B cell (primary cell): ENCODE measurements around the gene ARHGDIG. TPM values are rescaled to one million over a fixed set of nuclear protein-coding genes. Genes with fewer than 3 reads are reported as not detected.

Experiments used
- ATAC-seq: fragments of 200-7000 bp; cut with Tn5 transposase; one replicate; pipeline ENCODE4 v1.10.0; 2021; ENCODE audit warnings: low read depth, mild to moderate bottlenecking, moderate number of reproducible peaks, moderate library complexity
- CTCF ChIA-PET: fragments of 350-600 bp; sonication (Branson Sonifier 250); formaldehyde crosslinking; loops from one replicate; lab custom pipeline; 2021; ENCODE audit warnings: antibody characterized with exemption, inconsistent platforms; lab: Charles Lee
- POLR2A ChIA-PET: fragments of 350-600 bp; sonication (Branson Sonifier 250); formaldehyde crosslinking; loops from one replicate; lab custom pipeline; 2021; ENCODE audit warnings: antibody characterized with exemption; lab: Charles Lee
- DNase-seq: peaks from one replicate; pipeline ENCODE4 v3.0.0; 2013
- H2AFZ ChIP-seq: 2 replicates; pipeline ENCODE4 v1.6.1; 2012; ENCODE audit warnings: mild to moderate bottlenecking, low read depth, low read length; ENCODE audit not compliant: insufficient read depth, poor library complexity, severe bottlenecking
- H3K27ac ChIP-seq, 2 donors: 1 replicate in 1 of 2; 2 replicates in 1 of 2; pipeline ENCODE4 v1.5.1; 2012 to 2013; ENCODE audit warnings: low read length in 2 of 2, mild to moderate bottlenecking in 2 of 2, moderate library complexity in 1 of 2
- H3K27me3 ChIP-seq, 4 experiments: fragments of 200-600 bp in 1 of 4; sonication (generic) in 1 of 4; replicated peaks in 1 of 4; 1 replicate in 2 of 4; 2 replicates in 2 of 4; pipeline versions ENCODE4 v1.6.1 to v1.7.0; 2013 to 2016; ENCODE audit warnings: low read length in 3 of 4, mild to moderate bottlenecking in 2 of 4, mixed read lengths in 1 of 4, moderate library complexity in 1 of 4; ENCODE audit not compliant: insufficient read depth in 4 of 4, control insufficient read depth in 3 of 4; ENCODE audit errors: control extremely low read depth in 1 of 4
- H3K36me3 ChIP-seq, 2 experiments: replicated peaks in 1 of 2; 1 replicate in 1 of 2; 2 replicates in 1 of 2; pipeline versions ENCODE4 v1.6.1 to v1.7.1; 2013; ENCODE audit warnings: low read length in 1 of 2; ENCODE audit not compliant: insufficient read depth in 2 of 2, control insufficient read depth in 1 of 2; ENCODE audit errors: control extremely low read depth in 1 of 2, extremely low read depth in 1 of 2
- H3K4me1 ChIP-seq, 2 donors: fragments of 200-600 bp in 1 of 2; sonication (generic) in 1 of 2; 1 replicate in 1 of 2; 2 replicates in 1 of 2; pipeline versions ENCODE4 v1.5.1 to v1.6.1; 2013 to 2017; ENCODE audit warnings: low read length in 2 of 2; ENCODE audit not compliant: control insufficient read depth in 2 of 2, insufficient read depth in 2 of 2
- H3K4me2 ChIP-seq: replicated peaks from 2 replicates; pipeline ENCODE3; 2012; ENCODE audit warnings: mild to moderate bottlenecking, low read depth, low read length; ENCODE audit not compliant: poor library complexity, severe bottlenecking
- H3K4me3 ChIP-seq, 5 experiments: fragments of 200-600 bp in 1 of 5; sonication (generic) in 1 of 5; 1 replicate in 3 of 5; 2 replicates in 2 of 5; pipeline versions ENCODE4 v1.5.1 to v1.7.0; 2011 to 2016; ENCODE audit warnings: low read length in 4 of 5, mild to moderate bottlenecking in 4 of 5, low read depth in 2 of 5, control low read depth in 1 of 5, moderate library complexity in 1 of 5; ENCODE audit not compliant: insufficient read depth in 1 of 5; ENCODE audit errors: control extremely low read depth in 1 of 5, extremely low read depth in 1 of 5
- H3K79me2 ChIP-seq: fragments of 200-600 bp; sonication (generic); one replicate; pipeline ENCODE4 v1.6.0; 2016; ENCODE audit warnings: low read length; ENCODE audit not compliant: control insufficient read depth, insufficient read depth
- H3K9ac ChIP-seq: fragments of 200-600 bp; sonication (generic); 2 replicates; pipeline ENCODE4 v1.6.1; 2017; ENCODE audit warnings: mild to moderate bottlenecking, low read length, moderate library complexity
- H3K9me3 ChIP-seq, 3 donors: one replicate each; pipeline versions ENCODE4 v1.6.1 to v1.7.1; 2013; ENCODE audit warnings: low read length in 2 of 3; ENCODE audit not compliant: control insufficient read depth in 2 of 3, insufficient read depth in 1 of 3; ENCODE audit errors: control extremely low read depth in 1 of 3
- H4K20me1 ChIP-seq: 2 replicates; pipeline ENCODE4 v1.6.0; 2012; ENCODE audit warnings: mild to moderate bottlenecking, low read length; ENCODE audit not compliant: insufficient read depth, control insufficient read depth, poor library complexity, severe bottlenecking
- H3K27ac Mint-ChIP-seq: one replicate; pipeline ENCODE4 v1.8.0; 2021; ENCODE audit warnings: mixed read lengths
- H3K27me3 Mint-ChIP-seq: one replicate; pipeline ENCODE4 v1.8.0; 2021; ENCODE audit warnings: mixed read lengths
- H3K4me1 Mint-ChIP-seq: one replicate; pipeline ENCODE4 v1.8.0; 2021; ENCODE audit warnings: mixed read lengths
- H3K4me3 Mint-ChIP-seq: one replicate; pipeline ENCODE4 v1.8.0; 2021; ENCODE audit warnings: mixed read lengths
- H3K9me3 Mint-ChIP-seq: one replicate; pipeline ENCODE4 v1.8.0; 2022; ENCODE audit warnings: mixed read lengths; ENCODE audit not compliant: insufficient read depth
- CTCF ChIP-seq: fragments of 200-600 bp; IDR thresholded peaks from one replicate; pipeline ENCODE4 v1.8.0; 2022; ENCODE audit warnings: antibody characterized with exemption, mild to moderate bottlenecking
- EZH2 ChIP-seq: IDR thresholded peaks from 2 replicates; pipeline ENCODE4 v1.6.1; 2012; ENCODE audit warnings: borderline replicate concordance, low read depth, mild to moderate bottlenecking, moderate library complexity, low read length; ENCODE audit not compliant: insufficient read depth, poor library complexity, severe bottlenecking
- WGBS: methylation state at CpG from one replicate; pipeline ENCODE4 v1.1.5; 2013; ENCODE audit warnings: missing lambda C conversion rate; ENCODE audit not compliant: insufficient coverage; 5-methylcytosine and 5-hydroxymethylcytosine counted together
- intact Hi-C: fragments of 100-400 bp; cut with micrococcal nuclease; formaldehyde crosslinking; loops from one replicate; pipeline ENCODE4 v1.10.0; 2022
- polyA plus RNA-seq: library from polyadenylated mRNA; depleted of rRNA; stranded (reverse); fragments of >200 nt; gene quantifications from 2 replicates; pipeline ENCODE4 v1.2.3, GENCODE V29; 2012
- total RNA-seq, 2 donors: library from RNA; stranded (reverse); fragments of 120-200 nt in 1 of 2; gene quantifications; 1 replicate in 1 of 2; 2 replicates in 1 of 2; pipeline versions ENCODE4 v1.2.3 to v1.2.4, GENCODE V29; 2013 to 2022

ARHGDIG gene
- total and polyA plus RNA-seq, 2 donors (not counting 1 experiment from before 2014, with no cell fraction given) = 0.64 TPM; not detected in 1

DNA sequence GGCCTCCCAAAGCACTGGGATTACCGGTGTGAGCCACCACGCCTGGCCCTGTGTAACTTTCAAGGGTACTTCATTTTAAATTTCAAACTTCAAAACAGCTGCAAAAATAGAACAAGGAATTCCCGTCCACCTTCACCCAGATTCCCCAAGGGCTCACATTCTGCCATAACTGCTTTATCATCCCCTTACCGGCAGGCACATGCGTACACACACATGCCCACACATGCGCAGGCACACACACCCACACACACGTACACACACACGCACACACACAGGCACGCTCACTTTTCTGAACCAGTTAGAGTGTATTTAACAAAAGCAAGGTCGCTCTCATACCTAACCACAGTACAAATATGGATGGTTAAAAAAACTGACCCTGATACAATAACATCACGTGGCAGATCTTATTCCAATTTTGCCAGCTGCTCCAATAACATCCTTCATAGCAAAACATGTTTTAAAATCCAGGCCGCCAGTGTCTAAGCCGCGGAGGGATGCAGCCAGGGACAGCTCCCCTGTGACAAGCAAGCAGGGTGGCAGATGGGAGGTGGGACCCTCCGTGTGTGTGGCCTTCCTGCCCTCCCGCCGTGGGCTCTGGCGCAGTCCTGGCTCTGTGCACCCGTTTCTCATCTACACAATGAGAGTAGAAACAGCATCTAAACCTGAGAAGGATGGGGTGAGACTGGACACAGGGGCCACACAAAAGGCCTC, 25.7 kb downstream of the ARHGDIG start:
- ATAC-seq (no peak), DNase-seq (no peak)
- Histone ChIP-seq H3K27ac (no peak overlapping the region), H3K4me1 (no peaks in the 10 kb centered on the region), H3K27me3 (no peaks in the 10 kb centered on the region), H3K36me3 (peaks cover 0 to 34% of the 10 kb centered on the region in 2 experiments), H3K9ac (no peak overlapping the region), H3K4me2 (no peak overlapping the region), H3K9me3 (no peaks in the 10 kb centered on the region), H4K20me1 (peaks cover 22% of the 10 kb centered on the region), H3K79me2 (peaks cover 26% of the 10 kb centered on the region), H3K4me3 (no peak overlapping the region), H2AFZ (no peak overlapping the region)
- ChIA-PET POLR2A (no interaction called here), CTCF (no interaction called here)
- TF ChIP-seq CTCF (no peak), EZH2 (no peak)
- Mint-ChIP-seq H3K4me1 (peaks cover 2% of the 10 kb centered on the region), H3K27me3 (no peaks in the 10 kb centered on the region), H3K27ac (no peak overlapping the region), H3K9me3 (no peaks in the 10 kb centered on the region), H3K4me3 (no peak overlapping the region)
- intact Hi-C loops = no loop called here
- 95% methylated on average over 13 of the region's 19 CpGs for WGBS

GRCh38 chr16:306911-307370, 26.6 kb downstream of the ARHGDIG start:
- Histone ChIP-seq H4K20me1 (peaks cover 22% of the 10 kb centered on the region), H3K27ac (no peak overlapping the region), H3K36me3 (peaks cover 0 to 33% of the 10 kb centered on the region in 2 experiments), H3K9ac (no peak overlapping the region), H3K4me1 (no peaks in the 10 kb centered on the region), H3K4me3 (no peak overlapping the region), H3K4me2 (no peak overlapping the region), H2AFZ (no peak overlapping the region), H3K79me2 (peaks cover 23% of the 10 kb centered on the region), H3K9me3 (no peaks in the 10 kb centered on the region), H3K27me3 (no peaks in the 10 kb centered on the region)
- Mint-ChIP-seq H3K9me3 (no peaks in the 10 kb centered on the region), H3K4me3 (no peak overlapping the region), H3K4me1 (peaks cover 2% of the 10 kb centered on the region), H3K27me3 (no peaks in the 10 kb centered on the region), H3K27ac (no peak overlapping the region)
- DNase-seq (no peak), ATAC-seq (no peak)
- WGBS = 97% methylated on average over 17 of the region's 17 CpGs
- POLR2A ChIA-PET = no interaction called here
- TF ChIP-seq CTCF (no peak), EZH2 (no peak)
- CTCF ChIA-PET = no interaction called here
- intact Hi-C loops = no loop called here
